PFSK-1 (cell line): ENCODE results near the gene SPECC1.

Experiments used
- FOXP2 ChIP-seq: optimal IDR thresholded peaks from 2 replicates; pipeline ENCODE3; 2011; ENCODE audit warnings: borderline replicate concordance, control low read depth, inconsistent platforms; ENCODE audit not compliant: insufficient read depth; ENCODE audit errors: extremely low read length, extremely low read depth
- POLR2AphosphoS5 ChIP-seq: IDR thresholded peaks from 2 replicates; pipeline ENCODE4 v1.6.1; 2012; ENCODE audit warnings: low read depth, mild to moderate bottlenecking, control low read depth, low read length, moderate library complexity
- SIN3A ChIP-seq: IDR thresholded peaks from 2 replicates; pipeline ENCODE4 v1.6.1; 2012; ENCODE audit warnings: mild to moderate bottlenecking, low read length, moderate library complexity, borderline replicate concordance; ENCODE audit not compliant: insufficient read depth
- TAF1 ChIP-seq: IDR thresholded peaks from 2 replicates; pipeline ENCODE4 v1.6.1; 2012; ENCODE audit warnings: low read length, control low read depth, borderline replicate concordance; ENCODE audit not compliant: insufficient read depth
- TF ChIP-seq, protein P1 (sequence below), 2 experiments: IDR thresholded peaks; 2 replicates each; pipeline versions ENCODE4 v1.6.1 to v1.8.0; 2011 to 2012; ENCODE audit warnings: low read depth in 2 of 2, low read length in 2 of 2, control low read depth in 1 of 2, inconsistent platforms in 1 of 2, mild to moderate bottlenecking in 1 of 2, moderate library complexity in 1 of 2; ENCODE audit not compliant: insufficient read depth in 1 of 2

Gene SPECC1

DNA sequence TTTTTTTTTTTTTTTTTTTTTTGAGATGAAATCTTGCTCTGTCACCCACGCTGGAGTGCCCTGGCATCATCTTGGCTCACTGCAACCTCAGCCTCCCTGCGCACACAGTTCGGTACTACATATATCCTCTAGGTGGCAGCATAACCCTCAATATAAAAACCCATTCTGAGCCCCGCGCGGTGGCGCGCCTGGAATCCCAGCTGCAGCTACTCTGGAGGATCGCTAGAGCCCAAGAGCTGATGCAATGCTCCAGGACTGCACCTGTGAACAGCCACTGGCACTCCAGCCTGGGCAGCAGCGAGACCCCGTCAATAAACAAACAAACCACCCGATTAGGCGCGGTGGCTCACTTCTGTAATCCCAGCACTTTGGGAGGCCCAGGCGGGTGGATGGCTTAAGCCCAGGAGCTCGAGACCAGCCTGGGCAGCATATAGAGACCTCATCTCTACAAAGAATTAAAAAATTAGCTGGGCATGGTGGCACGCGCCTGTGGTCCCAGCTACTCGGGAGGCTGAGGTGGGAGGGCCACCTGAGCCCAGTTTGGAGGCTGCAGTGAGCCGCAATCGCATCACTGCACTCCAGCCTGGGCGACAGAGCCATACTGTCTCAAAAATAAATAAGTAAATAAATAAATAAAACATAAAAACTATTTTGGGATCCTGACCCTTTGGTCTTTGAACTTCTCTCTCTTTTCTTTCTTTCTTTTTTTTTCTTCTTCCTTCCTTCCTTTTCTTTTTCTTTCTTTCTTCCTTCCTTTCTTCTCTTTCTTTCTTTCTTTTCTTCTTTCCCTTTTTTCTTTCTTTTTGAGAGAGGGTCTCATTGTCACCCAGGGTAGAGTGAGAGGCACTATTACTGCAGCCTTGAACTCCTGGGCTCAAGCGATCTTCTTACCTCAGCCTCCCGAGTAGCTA lies 16.1 kb upstream of the SPECC1 start:
- TF ChIP-seq FOXP2 (peak; percentile 17), TAF1 (no peak)

DNA sequence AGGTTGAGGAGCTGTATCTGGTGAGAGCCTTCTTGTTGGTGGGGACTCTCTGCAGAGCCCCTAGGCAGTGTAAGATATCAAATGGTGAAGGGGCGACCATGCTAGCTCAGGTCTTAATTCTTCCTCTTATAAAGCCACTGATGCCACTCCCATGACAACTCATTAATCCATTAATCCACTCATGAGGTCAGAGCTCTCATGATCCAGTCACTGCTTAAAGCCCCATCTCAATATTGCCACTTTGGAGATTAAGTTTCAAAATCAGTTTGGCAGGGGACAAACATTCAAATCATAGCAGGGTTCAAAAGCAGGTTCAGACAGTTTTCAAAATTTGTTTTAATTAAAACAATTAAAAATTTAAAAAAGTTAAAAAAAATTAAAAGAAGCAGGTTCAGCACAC lies 13.1 kb upstream of the SPECC1 start:
- TF ChIP-seq, protein P1, sequence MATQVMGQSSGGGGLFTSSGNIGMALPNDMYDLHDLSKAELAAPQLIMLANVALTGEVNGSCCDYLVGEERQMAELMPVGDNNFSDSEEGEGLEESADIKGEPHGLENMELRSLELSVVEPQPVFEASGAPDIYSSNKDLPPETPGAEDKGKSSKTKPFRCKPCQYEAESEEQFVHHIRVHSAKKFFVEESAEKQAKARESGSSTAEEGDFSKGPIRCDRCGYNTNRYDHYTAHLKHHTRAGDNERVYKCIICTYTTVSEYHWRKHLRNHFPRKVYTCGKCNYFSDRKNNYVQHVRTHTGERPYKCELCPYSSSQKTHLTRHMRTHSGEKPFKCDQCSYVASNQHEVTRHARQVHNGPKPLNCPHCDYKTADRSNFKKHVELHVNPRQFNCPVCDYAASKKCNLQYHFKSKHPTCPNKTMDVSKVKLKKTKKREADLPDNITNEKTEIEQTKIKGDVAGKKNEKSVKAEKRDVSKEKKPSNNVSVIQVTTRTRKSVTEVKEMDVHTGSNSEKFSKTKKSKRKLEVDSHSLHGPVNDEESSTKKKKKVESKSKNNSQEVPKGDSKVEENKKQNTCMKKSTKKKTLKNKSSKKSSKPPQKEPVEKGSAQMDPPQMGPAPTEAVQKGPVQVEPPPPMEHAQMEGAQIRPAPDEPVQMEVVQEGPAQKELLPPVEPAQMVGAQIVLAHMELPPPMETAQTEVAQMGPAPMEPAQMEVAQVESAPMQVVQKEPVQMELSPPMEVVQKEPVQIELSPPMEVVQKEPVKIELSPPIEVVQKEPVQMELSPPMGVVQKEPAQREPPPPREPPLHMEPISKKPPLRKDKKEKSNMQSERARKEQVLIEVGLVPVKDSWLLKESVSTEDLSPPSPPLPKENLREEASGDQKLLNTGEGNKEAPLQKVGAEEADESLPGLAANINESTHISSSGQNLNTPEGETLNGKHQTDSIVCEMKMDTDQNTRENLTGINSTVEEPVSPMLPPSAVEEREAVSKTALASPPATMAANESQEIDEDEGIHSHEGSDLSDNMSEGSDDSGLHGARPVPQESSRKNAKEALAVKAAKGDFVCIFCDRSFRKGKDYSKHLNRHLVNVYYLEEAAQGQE (IDR thresholded peaks at IDR 0.05; ENCODE audit: insufficient read depth in 1 of 2, low read depth in 2 of 2, low read length in 2 of 2) = no peak

DNA sequence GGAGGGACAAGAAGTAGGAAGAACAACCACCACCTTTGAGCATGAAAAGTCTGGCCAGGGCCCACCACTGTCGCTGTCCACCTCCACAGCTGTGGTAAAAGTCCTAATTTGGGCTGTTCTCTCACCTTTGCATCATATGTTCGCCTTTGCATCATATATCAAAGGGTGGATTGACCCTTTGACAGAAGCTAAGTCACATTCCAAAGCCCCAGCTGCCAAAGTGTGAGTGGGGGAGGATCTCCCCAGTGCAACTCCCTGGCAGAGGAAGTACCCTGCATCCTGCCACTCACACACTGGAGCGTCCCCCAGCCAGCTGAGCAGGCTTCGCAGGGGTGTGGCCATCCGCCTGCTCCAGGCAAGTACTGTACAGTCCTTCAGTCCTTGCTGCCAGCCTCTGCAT lies 12.7 kb upstream of the SPECC1 start:
- TF ChIP-seq TAF1 (no peak), SIN3A (no peak), POLR2AphosphoS5 (no peak), FOXP2 (peak; percentile 17)
- TF ChIP-seq, protein P1 (IDR thresholded peaks at IDR 0.05; ENCODE audit: insufficient read depth in 1 of 2, low read depth in 2 of 2, low read length in 2 of 2) = peak; percentile 53 to 76; a peak in 3 of 4 replicates

DNA sequence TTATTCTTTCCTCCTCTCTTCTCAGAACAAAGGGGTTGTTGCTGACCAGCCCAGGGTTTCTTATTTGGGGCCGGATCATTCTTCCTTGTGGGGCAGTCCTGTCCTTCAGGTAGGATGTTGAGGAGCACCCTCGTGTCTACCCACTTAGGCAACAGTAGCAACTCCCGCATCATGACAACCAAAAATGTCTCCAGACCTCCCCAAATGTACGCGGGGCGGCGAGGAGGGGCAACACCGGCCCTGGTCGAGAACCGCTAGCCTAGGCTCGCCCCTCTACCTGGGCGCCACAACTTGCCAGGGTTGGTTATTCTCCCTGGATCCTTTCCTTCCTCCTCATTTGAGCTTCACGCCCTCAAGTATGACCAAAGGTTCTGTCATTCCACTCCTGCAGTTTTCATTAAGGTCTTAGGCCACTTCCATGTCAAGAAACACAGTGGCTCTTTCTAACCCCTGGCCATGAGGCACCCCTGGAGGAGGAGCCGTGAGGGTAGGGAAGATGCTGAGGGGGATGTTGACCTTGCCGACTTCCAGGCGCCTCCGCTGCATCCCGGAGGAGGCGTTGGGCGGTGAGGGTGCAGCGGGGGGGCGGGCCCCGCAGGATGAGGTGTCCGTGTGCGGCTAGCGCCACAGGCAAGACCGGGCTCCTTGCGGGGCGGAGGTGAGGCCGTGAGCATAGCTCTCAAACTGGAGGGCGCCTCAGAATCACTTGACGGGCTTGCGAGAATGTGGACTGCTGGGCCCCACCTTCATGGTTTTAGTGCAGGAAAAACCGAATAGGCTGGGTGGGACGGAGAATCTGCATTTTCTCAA lies 712 bp upstream of the SPECC1 start:
- TF ChIP-seq SIN3A (no peak), FOXP2 (no peak), POLR2AphosphoS5 (no peak), TAF1 (no peak)
- TF ChIP-seq, protein P1 (IDR thresholded peaks at IDR 0.05; ENCODE audit: insufficient read depth in 1 of 2, low read depth in 2 of 2, low read length in 2 of 2) = no peak

DNA sequence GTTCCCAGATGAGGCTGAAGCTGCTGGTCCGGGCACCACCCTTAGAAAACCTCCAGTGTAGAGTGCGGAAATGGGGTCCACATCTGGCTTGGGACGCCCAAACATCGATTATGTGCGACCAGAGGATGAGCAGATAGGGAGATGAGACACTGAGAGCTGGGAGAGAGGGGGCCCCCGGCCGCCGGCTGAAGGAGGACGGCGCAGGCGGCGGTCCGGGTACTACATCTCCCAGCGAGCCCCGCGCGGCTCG lies 182 bp upstream of the SPECC1 start:
- TF ChIP-seq FOXP2 (no peak), POLR2AphosphoS5 (no peak), TAF1 (no peak), SIN3A (no peak)
- TF ChIP-seq, protein P1 (IDR thresholded peaks at IDR 0.05; ENCODE audit: insufficient read depth in 1 of 2, low read depth in 2 of 2, low read length in 2 of 2) = no peak
